ENCODE results near the gene TMEM135. TPM values are rescaled to one million over a fixed set of nuclear protein-coding genes. Genes with fewer than 3 reads are reported as not detected.

TMEM135 gene
- total RNA-seq, 1 donor from 2014 or later: 16.4 TPM

GRCh38 chr11:87035976-87036583 is 1.7 kb upstream of the TMEM135 start:
- Histone ChIP-seq H3K4me3 (no peak overlapping the region), H3K27ac (replicated peaks) (peak overlapping the region; percentile 92), H3K36me3 (no peaks in the 10 kb centered on the region), H3K27me3 (ENCODE audit: low read depth) (no peaks in the 10 kb centered on the region), H3K4me1 (peaks cover 41% of the 10 kb centered on the region), H3K9me3 (replicated peaks) (no peaks in the 10 kb centered on the region)
- intact Hi-C loops (cut with micrococcal nuclease): no loop called here
- no peak for DNase-seq
- TF ChIP-seq CTCF (IDR thresholded peaks at IDR 0.05; ENCODE audit: borderline replicate concordance): no peak

DNA sequence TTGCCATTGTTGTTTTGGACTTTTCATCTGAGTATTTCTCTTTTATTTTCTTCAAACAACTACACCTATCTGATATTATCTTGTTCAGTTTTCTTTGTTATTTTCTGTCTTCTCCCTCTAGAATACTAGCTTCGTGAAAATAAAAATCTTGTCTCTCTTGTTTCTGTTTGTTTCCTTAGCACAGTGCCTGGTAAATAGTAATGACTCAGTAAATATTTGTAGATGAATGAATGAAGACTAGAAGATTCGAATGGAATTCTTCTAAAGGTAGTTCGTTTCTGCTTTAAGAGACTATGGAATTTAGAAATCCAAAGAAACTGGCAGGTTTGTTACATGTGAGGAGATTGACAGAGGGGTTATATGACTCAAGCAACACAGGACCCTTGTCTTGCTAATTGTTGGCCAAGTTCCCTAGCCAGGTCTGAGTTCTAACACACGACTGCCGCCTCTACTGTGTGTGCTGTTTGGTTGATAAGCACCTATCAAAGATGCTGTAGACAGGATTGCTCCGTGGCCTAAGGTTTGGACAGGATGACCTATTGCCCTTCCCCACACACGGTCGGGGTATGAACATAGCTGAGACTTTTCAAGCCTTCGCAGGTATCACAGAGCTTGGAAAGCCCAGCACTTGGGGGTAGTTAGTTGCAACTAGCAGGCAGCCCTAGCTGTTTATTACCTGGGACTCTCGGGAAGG is 831 bp upstream of the TMEM135 start:
- Histone ChIP-seq H3K27me3 (ENCODE audit: low read depth) (no peaks in the 10 kb centered on the region), H3K9me3 (replicated peaks) (no peaks in the 10 kb centered on the region), H3K36me3 (no peaks in the 10 kb centered on the region), H3K27ac (replicated peaks) (peak overlapping the region; percentile 92), H3K4me1 (peaks cover 49% of the 10 kb centered on the region), H3K4me3 (peak overlapping the region; percentile 79)
- DNase-seq: no peak
- TF ChIP-seq CTCF (IDR thresholded peaks at IDR 0.05; ENCODE audit: borderline replicate concordance): no peak
- intact Hi-C loops (cut with micrococcal nuclease): no loop called here

- H3K27ac ChIP-seq (replicated peaks): peak overlapping the region; percentile 92
- DNase-seq: no peak
- H3K9me3 ChIP-seq (replicated peaks): no peaks in the 10 kb centered on the region
- H3K4me3 ChIP-seq: peak overlapping the region; percentile 79
- no peaks in the 10 kb centered on the region for H3K27me3 ChIP-seq (ENCODE audit: low read depth)
- intact Hi-C loops (cut with micrococcal nuclease): no loop called here
- peaks cover 7% of the 10 kb centered on the region for H3K36me3 ChIP-seq
- no peak for TF ChIP-seq CTCF (IDR thresholded peaks at IDR 0.05; ENCODE audit: borderline replicate concordance)
- H3K4me1 ChIP-seq: peaks cover 50% of the 10 kb centered on the region
Measured at GRCh38 chr11:87038235-87038977, 672 bp downstream of the TMEM135 start.

- H3K9me3 ChIP-seq (replicated peaks): no peaks in the 10 kb centered on the region
- intact Hi-C loops (cut with micrococcal nuclease): no loop called here
- no peak for TF ChIP-seq CTCF (IDR thresholded peaks at IDR 0.05; ENCODE audit: borderline replicate concordance)
- DNase-seq: no peak
- H3K27me3 ChIP-seq (ENCODE audit: low read depth): no peaks in the 10 kb centered on the region
- H3K27ac ChIP-seq (replicated peaks): peak overlapping the region; percentile 92
- peaks cover 50% of the 10 kb centered on the region for H3K4me1 ChIP-seq
- H3K36me3 ChIP-seq: peaks cover 10% of the 10 kb centered on the region
- H3K4me3 ChIP-seq: peak overlapping the region; percentile 79
Measured at GRCh38 chr11:87039371-87039770, 1.6 kb downstream of the TMEM135 start.

- peaks cover 30% of the 10 kb centered on the region for H3K4me1 ChIP-seq
- H3K36me3 ChIP-seq: peaks cover 10% of the 10 kb centered on the region
- H3K27me3 ChIP-seq (ENCODE audit: low read depth): no peaks in the 10 kb centered on the region
- TF ChIP-seq CTCF (IDR thresholded peaks at IDR 0.05; ENCODE audit: borderline replicate concordance): no peak
- intact Hi-C loops (cut with micrococcal nuclease): no loop called here
- no peak overlapping the region for H3K4me3 ChIP-seq
- DNase-seq: no peak
- no peak overlapping the region for H3K27ac ChIP-seq (replicated peaks)
- no peaks in the 10 kb centered on the region for H3K9me3 ChIP-seq (replicated peaks)
Measured at GRCh38 chr11:87043894-87044293, 6.2 kb downstream of the TMEM135 start.
